Measurements from ENCODE around the gene GTF3C2.

DNA sequence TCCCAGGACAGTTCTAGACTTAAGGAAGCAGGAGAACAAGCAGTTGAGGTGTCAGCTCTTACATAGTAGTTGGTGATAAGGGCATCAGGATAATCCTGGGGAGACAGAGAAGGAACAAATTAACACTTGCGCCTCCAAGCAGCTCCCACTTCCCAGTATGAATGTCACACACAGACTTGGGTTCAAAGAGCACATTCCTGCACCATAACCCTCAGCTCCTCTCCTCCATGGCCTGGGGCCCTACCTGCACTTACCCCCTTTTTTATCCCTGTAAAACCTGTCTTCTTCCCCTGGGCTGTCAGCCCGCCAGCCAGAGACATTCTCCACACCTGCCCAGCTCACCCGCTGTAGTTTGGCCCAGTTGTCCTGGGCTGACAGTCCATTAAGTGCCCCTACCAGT lies 44.4 kb downstream of the GTF3C2 start:
- no peak for TF ChIP-seq EGR1 (IDR thresholded peaks at IDR 0.05)
- TF ChIP-seq, protein P1, sequence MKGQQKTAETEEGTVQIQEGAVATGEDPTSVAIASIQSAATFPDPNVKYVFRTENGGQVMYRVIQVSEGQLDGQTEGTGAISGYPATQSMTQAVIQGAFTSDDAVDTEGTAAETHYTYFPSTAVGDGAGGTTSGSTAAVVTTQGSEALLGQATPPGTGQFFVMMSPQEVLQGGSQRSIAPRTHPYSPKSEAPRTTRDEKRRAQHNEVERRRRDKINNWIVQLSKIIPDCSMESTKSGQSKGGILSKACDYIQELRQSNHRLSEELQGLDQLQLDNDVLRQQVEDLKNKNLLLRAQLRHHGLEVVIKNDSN (IDR thresholded peaks at IDR 0.05): no peak
- TF ChIP-seq YY1 (IDR thresholded peaks at IDR 0.05; ENCODE audit: low read depth): no peak

All from Ishikawa (cell line).